Sigmoid colon (tissue), 4 donors: ENCODE measurements around the gene RPTN.

Source experiments
- CTCF ChIP-seq, 4 experiments: fragments of 450-650 bp in 3 of 4; fragments of 200-600 bp in 1 of 4; IDR thresholded peaks; one replicate each; pipeline ENCODE4 v1.5.1; 2016 to 2019; ENCODE audit warnings: antibody characterized with exemption in 4 of 4, mild to moderate bottlenecking in 3 of 4, moderate library complexity in 2 of 4
- EP300 ChIP-seq, 4 donors: sonication (generic); formaldehyde crosslinking; IDR thresholded peaks; one replicate each; pipeline ENCODE4 v1.6.1; 2017; ENCODE audit warnings: antibody characterized with exemption in 4 of 4
- POLR2A ChIP-seq, 2 donors: fragments of 450-650 bp; IDR thresholded peaks; one replicate each; pipeline ENCODE4 v1.6.1; 2016; ENCODE audit warnings: antibody characterized with exemption in 2 of 2, mild to moderate bottlenecking in 2 of 2, moderate library complexity in 2 of 2
- POLR2AphosphoS5 ChIP-seq, 4 donors: sonication (generic); formaldehyde crosslinking; IDR thresholded peaks; one replicate each; pipeline ENCODE4 v1.6.1; 2017; ENCODE audit warnings: antibody characterized with exemption in 4 of 4

- TF ChIP-seq CTCF (IDR thresholded peaks at IDR 0.05) (no peak), POLR2AphosphoS5 (IDR thresholded peaks at IDR 0.05) (peak in 1 of 4 donors; percentile 6), POLR2A (IDR thresholded peaks at IDR 0.05) (no peak), EP300 (IDR thresholded peaks at IDR 0.05) (no peak)
Observed at GRCh38 chr1:152112885-152113432, 46.1 kb downstream of the RPTN start.
